DOHH2 (cell line): ENCODE data around the gene B4GALT2.

ENCODE experiments used
- EZH2phosphoT487 ChIP-seq: fragments of 200-600 bp; sonication (generic); IDR thresholded peaks from 2 replicates; pipeline ENCODE4 v1.6.1; 2017; ENCODE audit warnings: borderline replicate concordance, mild to moderate bottlenecking, antibody characterized with exemption, low read length, moderate library complexity, mixed read lengths
- TF ChIP-seq, protein P1 (sequence below): fragments of 200-600 bp; sonication (generic); IDR thresholded peaks from one replicate; pipeline ENCODE4 v1.5.1; 2014; ENCODE audit warnings: antibody characterized with exemption, mild to moderate bottlenecking, low read depth, low read length; ENCODE audit not compliant: poor library complexity, severe bottlenecking

DNA sequence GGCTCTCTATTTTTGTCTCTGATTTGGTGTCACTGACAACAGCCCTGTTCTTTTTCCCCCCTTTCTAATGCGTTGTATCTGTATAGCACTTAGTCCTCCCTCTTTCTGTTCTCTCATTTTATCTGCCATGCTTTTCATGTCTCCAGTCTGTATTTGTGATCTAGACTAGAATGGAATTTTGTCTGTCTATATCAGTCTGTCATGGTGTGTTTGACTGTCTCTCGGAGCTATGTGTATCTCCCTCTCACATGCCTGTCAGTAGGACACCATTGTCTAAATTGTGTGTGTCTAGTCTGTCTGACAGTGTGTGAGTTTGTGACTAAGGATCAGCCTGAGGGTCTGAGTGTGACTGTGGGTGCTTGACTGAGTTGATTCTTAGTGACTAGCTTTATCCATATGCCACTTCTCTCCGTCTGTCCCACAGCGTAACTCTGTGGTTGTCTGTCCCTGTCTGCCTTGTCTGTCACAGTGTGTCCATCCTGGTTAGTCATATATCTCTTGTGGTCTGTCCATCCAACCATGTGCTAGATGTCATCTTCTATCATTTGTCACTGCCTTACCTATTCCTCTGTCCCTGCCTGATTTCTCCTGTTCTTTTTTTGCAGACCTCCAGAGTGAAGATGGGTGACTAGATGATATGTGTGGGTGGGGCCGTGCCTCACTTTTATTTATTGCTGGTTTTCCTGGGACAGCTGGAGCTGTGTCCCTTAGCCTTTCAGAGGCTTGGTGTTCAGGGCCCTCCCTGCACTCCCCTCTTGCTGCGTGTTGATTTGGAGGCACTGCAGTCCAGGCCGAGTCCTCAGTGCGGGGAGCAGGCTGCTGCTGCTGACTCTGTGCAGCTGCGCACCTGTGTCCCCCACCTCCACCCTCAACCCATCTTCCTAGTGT lies 1.4 kb upstream of the B4GALT2 start:
- TF ChIP-seq, protein P1, sequence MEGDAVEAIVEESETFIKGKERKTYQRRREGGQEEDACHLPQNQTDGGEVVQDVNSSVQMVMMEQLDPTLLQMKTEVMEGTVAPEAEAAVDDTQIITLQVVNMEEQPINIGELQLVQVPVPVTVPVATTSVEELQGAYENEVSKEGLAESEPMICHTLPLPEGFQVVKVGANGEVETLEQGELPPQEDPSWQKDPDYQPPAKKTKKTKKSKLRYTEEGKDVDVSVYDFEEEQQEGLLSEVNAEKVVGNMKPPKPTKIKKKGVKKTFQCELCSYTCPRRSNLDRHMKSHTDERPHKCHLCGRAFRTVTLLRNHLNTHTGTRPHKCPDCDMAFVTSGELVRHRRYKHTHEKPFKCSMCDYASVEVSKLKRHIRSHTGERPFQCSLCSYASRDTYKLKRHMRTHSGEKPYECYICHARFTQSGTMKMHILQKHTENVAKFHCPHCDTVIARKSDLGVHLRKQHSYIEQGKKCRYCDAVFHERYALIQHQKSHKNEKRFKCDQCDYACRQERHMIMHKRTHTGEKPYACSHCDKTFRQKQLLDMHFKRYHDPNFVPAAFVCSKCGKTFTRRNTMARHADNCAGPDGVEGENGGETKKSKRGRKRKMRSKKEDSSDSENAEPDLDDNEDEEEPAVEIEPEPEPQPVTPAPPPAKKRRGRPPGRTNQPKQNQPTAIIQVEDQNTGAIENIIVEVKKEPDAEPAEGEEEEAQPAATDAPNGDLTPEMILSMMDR, result no peak
- TF ChIP-seq EZH2phosphoT487, result no peak
